Purkinje cell (primary cell): ENCODE data around the gene NR2F1-AS1. TPM values are rescaled to one million over a fixed set of nuclear protein-coding genes. Genes with fewer than 3 reads are reported as not detected.

Source experiments
- polyA plus RNA-seq: library from polyadenylated mRNA; unstranded; fragments of >200 nt; fragmentation: Nextera tagmentation; gene quantifications from 2 replicates; pipeline ENCODE4 v1.2.1, GENCODE V29; 2014

NR2F1-AS1 gene
- polyA plus RNA-seq = 55.7 and 74.7 TPM in 2 replicates

DNA sequence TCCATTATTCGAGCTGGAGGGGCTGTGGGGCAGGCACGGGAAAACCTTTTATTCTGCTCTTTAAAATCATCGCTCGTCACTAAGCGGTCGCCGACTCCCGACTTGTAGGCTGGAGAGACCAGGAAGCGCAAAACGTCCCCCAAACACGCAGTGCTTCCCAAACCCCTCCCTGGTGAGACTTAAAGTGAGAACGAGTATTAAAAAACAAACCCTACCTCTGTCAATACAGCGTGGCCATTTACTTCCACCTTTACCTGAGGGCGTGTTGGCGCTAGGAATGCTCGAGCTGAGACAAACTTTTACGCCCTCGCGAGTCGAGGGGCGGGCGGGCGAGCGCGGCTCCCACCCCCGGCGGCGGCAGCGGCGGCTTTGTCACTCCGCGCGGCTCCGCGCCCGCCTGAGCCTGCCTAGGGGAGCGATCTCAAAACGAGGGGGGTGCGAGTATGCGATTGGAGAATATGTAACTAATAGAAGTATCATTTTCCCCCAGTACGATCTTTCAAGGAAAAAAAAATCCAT, at the start of gene NR2F1-AS1:
Gene NR2F1-AS1, minus strand, starts transcription at position 293 of the 519 bp plus-strand sequence.

DNA sequence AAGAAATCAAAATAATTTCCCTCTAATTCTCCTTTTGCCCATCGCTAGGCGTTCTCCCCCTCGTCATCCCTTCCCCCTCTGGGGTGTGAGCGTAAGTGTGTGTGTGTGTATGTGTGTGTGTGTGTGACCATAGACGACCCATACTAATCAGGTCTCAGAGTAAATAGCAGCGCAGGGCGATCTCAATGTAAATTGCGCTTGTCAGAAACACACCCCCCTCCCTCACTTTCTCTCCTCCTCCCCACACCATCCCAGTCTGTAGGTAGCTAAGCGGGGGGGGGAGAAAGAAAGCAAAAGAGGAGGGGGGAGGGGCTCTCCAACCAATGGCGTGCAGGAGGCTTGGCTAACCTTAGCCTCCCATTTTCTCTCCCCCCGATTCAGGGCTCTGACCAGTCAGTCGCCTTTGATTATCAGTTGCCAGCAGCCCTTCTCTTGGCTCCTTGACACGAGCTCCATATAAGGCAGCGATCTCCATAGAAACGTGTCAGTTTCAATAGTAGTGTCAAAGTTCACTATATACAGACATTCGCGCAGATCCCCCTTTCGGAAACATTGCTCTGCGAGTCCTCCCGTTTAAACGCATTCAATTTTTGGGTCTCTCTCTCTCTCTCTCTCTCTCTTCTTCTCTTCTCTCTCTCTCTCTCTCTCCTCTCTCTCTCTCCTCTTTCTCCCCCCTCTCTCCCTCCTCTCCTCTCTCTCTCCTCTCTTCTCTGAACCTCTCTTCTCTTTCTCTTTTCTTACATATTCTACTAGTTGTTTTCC, 1.8 kb upstream of the NR2F1-AS1 start, which contains the start of gene NR2F1:
Gene NR2F1, plus strand, starts transcription at position 546 of the 762 bp plus-strand sequence. CDS start 1,802 bp downstream, outside the sequence.

Other genes starting within 250 kb of the NR2F1-AS1 start
- gene NR2F1, start 2.0 kb upstream of the NR2F1-AS1 start, polyA plus RNA-seq = 7.7 and 7.9 TPM in 2 replicates
- gene POU5F2, start 160.4 kb upstream of the NR2F1-AS1 start, polyA plus RNA-seq = 0.14 and 0.31 TPM in 2 replicates